ENCODE measurements around the gene GALE. TPM values are rescaled to one million over a fixed set of nuclear protein-coding genes. Genes with fewer than 3 reads are reported as not detected.
A peak's percentile ranks its signal among the peaks of the same experiment; 100 is the strongest.
"Not testable (repeated sequence)": the region's sequence is repeated elsewhere in the genome, so short reads cannot be mapped to it uniquely, and the experiment has no call there.

Gene GALE
- total RNA-seq, result 10 to 100 TPM; 57.5 to 68.0 TPM
- polyA plus RNA-seq (ENCODE audit: insufficient read length in 6 of 6), result 10 to 100 TPM; 13.3 to 20.0 (median 17.1) TPM
- long read RNA-seq, donor 1, partial matches to known transcripts, result 10 of 14 reads
- long read RNA-seq, donor 1, other reads (novel, unspliced or antisense), result 0 of 14 reads
- long read RNA-seq, donor 2, transcript GALE-216 (12 exons, 1,566 nt), result major isoform, 5 of 11 reads
- long read RNA-seq, donor 2, partial matches to known transcripts, result 5 of 11 reads
- long read RNA-seq, donor 2, other reads (novel, unspliced or antisense), result 0 of 11 reads
- long read RNA-seq, donor 3, partial matches to known transcripts, result 0 of 2 reads
- long read RNA-seq, donor 3, other reads (novel, unspliced or antisense), result 0 of 2 reads
- long read RNA-seq, donor 4, transcript GALE-216 (12 exons, 1,566 nt), result major isoform, 20 of 54 reads
- long read RNA-seq, donor 4, partial matches to known transcripts, result 19 of 54 reads
- long read RNA-seq, donor 4, other reads (novel, unspliced or antisense), result 10 of 54 reads
- long read RNA-seq, donor 5, partial matches to known transcripts, result 5 of 7 reads
- long read RNA-seq, donor 5, other reads (novel, unspliced or antisense), result 0 of 7 reads
- long read RNA-seq, donor 6, partial matches to known transcripts, result 0 of 3 reads
- long read RNA-seq, donor 6, other reads (novel, unspliced or antisense), result 0 of 3 reads
- long read RNA-seq, donor 7, partial matches to known transcripts, result 0 of 2 reads
- long read RNA-seq, donor 7, other reads (novel, unspliced or antisense), result 0 of 2 reads
- long read RNA-seq, donor 8, partial matches to known transcripts, result 0 of 1 reads
- long read RNA-seq, donor 8, other reads (novel, unspliced or antisense), result 0 of 1 reads
- long read RNA-seq, donor 9, result 0 reads
- long read RNA-seq, donor 10, transcript GALE-216 (12 exons, 1,566 nt), result major isoform, 58 of 104 reads
- long read RNA-seq, donor 10, transcript GALE-201 (12 exons, 1,488 nt), result minor isoform, 6 of 104 reads
- long read RNA-seq, donor 10, partial matches to known transcripts, result 13 of 104 reads
- long read RNA-seq, donor 10, other reads (novel, unspliced or antisense), result 23 of 104 reads
- long read RNA-seq, donor 11, partial matches to known transcripts, result 0 of 4 reads
- long read RNA-seq, donor 11, other reads (novel, unspliced or antisense), result 0 of 4 reads
- long read RNA-seq, donor 12, transcript GALE-216 (12 exons, 1,566 nt), result major isoform, 8 of 10 reads
- long read RNA-seq, donor 12, partial matches to known transcripts, result 0 of 10 reads
- long read RNA-seq, donor 12, other reads (novel, unspliced or antisense), result 0 of 10 reads

GRCh38 chr1:23800400-23801337 is at the start of gene GALE:
GALE (minus strand) TSS chr1:23800754; CDS start chr1:23799007, 1,747 bp downstream.
- intact Hi-C loops (cut with DNase I), result no loop called here
- Histone ChIP-seq H3K27me3 (no peaks in the 10 kb centered on the region), H3K9me3 (no peaks in the 10 kb centered on the region), H3K27ac (peak within 1 kb of the TSS; percentile 91 to 92), H3K36me3 (peaks cover 0 to 39% of the 10 kb centered on the region in 2 donors), H3K4me1 (peaks cover 14 to 27% of the 10 kb centered on the region in 2 donors), H3K4me3 (peak within 1 kb of the TSS; percentile 82 to 86)
- peak; percentile 89 for ATAC-seq
- TF ChIP-seq CTCF (IDR thresholded peaks at IDR 0.05), result no peak
- DNase-seq, result peak; percentile 96 to 99 (median 98)

- no peak overlapping the region for H3K4me3 ChIP-seq
- no peak for TF ChIP-seq CTCF (IDR thresholded peaks at IDR 0.05)
- no peak for DNase-seq
- H3K27me3 ChIP-seq, result no peaks in the 10 kb centered on the region
- peaks cover 0 to 4% of the 10 kb centered on the region in 2 donors for H3K9me3 ChIP-seq
- H3K4me1 ChIP-seq, result no peaks in the 10 kb centered on the region
- peaks cover 0 to 60% of the 10 kb centered on the region in 2 donors for H3K36me3 ChIP-seq
- intact Hi-C loops (cut with DNase I), result no loop called here
- H3K27ac ChIP-seq, result no peak overlapping the region
- ATAC-seq, result peak; percentile 41
Measured at GRCh38 chr1:23848673-23849616, 48.4 kb upstream of the GALE start.

- intact Hi-C loops (cut with DNase I); H3K4me3 ChIP-seq; H3K4me1 ChIP-seq; DNase-seq; H3K9me3 ChIP-seq; ATAC-seq; H3K27me3 ChIP-seq; H3K27ac ChIP-seq: not testable (repeated sequence)
- H3K36me3 ChIP-seq, result peaks cover 0 to 60% of the 10 kb centered on the region in 2 donors
Measured at GRCh38 chr1:23847482-23848095, 47.0 kb upstream of the GALE start.

GRCh38 chr1:23845163-23845562 is 44.6 kb upstream of the GALE start:
- H3K4me1 ChIP-seq, result peaks cover 0 to 6% of the 10 kb centered on the region in 2 donors
- H3K27me3 ChIP-seq, result no peaks in the 10 kb centered on the region
- DNase-seq (no peak), ATAC-seq (no peak)
- H3K27ac ChIP-seq, result no peak overlapping the region
- no peak for TF ChIP-seq CTCF (IDR thresholded peaks at IDR 0.05)
- intact Hi-C loops (cut with DNase I), result no loop called here
- H3K4me3 ChIP-seq, result no peak overlapping the region
- H3K36me3 ChIP-seq, result peaks cover 0 to 52% of the 10 kb centered on the region in 2 donors
- peaks cover 0 to 4% of the 10 kb centered on the region in 2 donors for H3K9me3 ChIP-seq
